Measurements from ENCODE around the gene LRRC8C.

- TF ChIP-seq CTCF (IDR thresholded peaks at IDR 0.05): no peak
- TF ChIP-seq EZH2 (IDR thresholded peaks at IDR 0.05; ENCODE audit: borderline replicate concordance, insufficient read depth, low read depth, low read length, poor library complexity, severe bottlenecking): no peak
Measured at GRCh38 chr1:89720839-89721238, 87.9 kb downstream of the LRRC8C start.
